ENCODE data around the gene TJAP1.
A peak's percentile ranks its signal among the peaks of the same experiment; 100 is the strongest.
"Not testable (repeated sequence)": the region's sequence is repeated elsewhere in the genome, so short reads cannot be mapped to it uniquely, and the experiment has no call there.

The TJAP1 gene

GRCh38 chr6:43454290-43454695 is 23.1 kb upstream of the TJAP1 start:
- no peak for DNase-seq

GRCh38 chr6:43454696-43455530 is 22.5 kb upstream of the TJAP1 start:
- DNase-seq = peak; percentile 93

GRCh38 chr6:43455531-43456428 is 21.6 kb upstream of the TJAP1 start, which contains the start of gene DLK2:
DLK2 (minus strand) TSS chr6:43455548; CDS start chr6:43454825, 723 bp downstream.
- DNase-seq = no peak

GRCh38 chr6:43457643-43458042 is 19.7 kb upstream of the TJAP1 start:
- no peak for DNase-seq

GRCh38 chr6:43458154-43458553 is 19.2 kb upstream of the TJAP1 start:
- DNase-seq = not testable (repeated sequence)

- DNase-seq = no peak
Measured at GRCh38 chr6:43459535-43459934, 17.8 kb upstream of the TJAP1 start.

GRCh38 chr6:43460032-43460431 is 17.3 kb upstream of the TJAP1 start:
- no peak for DNase-seq

- DNase-seq = no peak
Measured at GRCh38 chr6:43461936-43462335, 15.4 kb upstream of the TJAP1 start.

- no peak for DNase-seq
Measured at GRCh38 chr6:43464337-43464736, 13.0 kb upstream of the TJAP1 start.

GRCh38 chr6:43465948-43466347 is 11.4 kb upstream of the TJAP1 start:
- DNase-seq = no peak

GRCh38 chr6:43467265-43467664 is 10.1 kb upstream of the TJAP1 start:
- DNase-seq = not testable (repeated sequence)

- no peak for DNase-seq
Measured at GRCh38 chr6:43467752-43468151, 9.6 kb upstream of the TJAP1 start.

- DNase-seq = no peak
Measured at GRCh38 chr6:43468240-43468639, 9.1 kb upstream of the TJAP1 start.

- DNase-seq = no peak
Measured at GRCh38 chr6:43468748-43469681, 8.4 kb upstream of the TJAP1 start.

- no peak for DNase-seq
Measured at GRCh38 chr6:43469947-43470346, 7.4 kb upstream of the TJAP1 start.

GRCh38 chr6:43471399-43471798 is 6.0 kb upstream of the TJAP1 start:
- DNase-seq = no peak

GRCh38 chr6:43472515-43472914 is 4.9 kb upstream of the TJAP1 start:
- DNase-seq = no peak

- DNase-seq = no peak
Measured at GRCh38 chr6:43475516-43475915, 1.9 kb upstream of the TJAP1 start.

- DNase-seq = no peak
Measured at GRCh38 chr6:43476746-43477145, 624 bp upstream of the TJAP1 start.

- DNase-seq = no peak
Measured at GRCh38 chr6:43478008-43478372, 620 bp downstream of the TJAP1 start.

- DNase-seq = no peak
Measured at GRCh38 chr6:43481075-43481474, 3.7 kb downstream of the TJAP1 start.

- DNase-seq = no peak
Measured at GRCh38 chr6:43481591-43482236, 4.3 kb downstream of the TJAP1 start.

Measured in 8988T (cell line).